K562 (cell line): ENCODE measurements around the gene UCN. TPM values are rescaled to one million over a fixed set of nuclear protein-coding genes. Genes with fewer than 3 reads are reported as not detected.
A peak's percentile ranks its signal among the peaks of the same experiment; 100 is the strongest.

Experiments
- ATAC-seq: fragments of 200-7000 bp; cut with Tn5 transposase; 3 replicates; pipeline ENCODE4 v1.9.1; 2020; ENCODE audit warnings: moderate library complexity
- BruUV-seq: library from RNA; stranded (reverse); fragments of 400-500 nt; replicated peaks from 2 replicates; lab custom pipeline; 2021; lab: Mats Ljungman, UMichigan
- CTCF ChIA-PET: fragments of 300-600 bp; formaldehyde crosslinking; extraction: SDS; loops from one replicate; lab custom pipeline; 2021; ENCODE audit warnings: low intra/inter-chr PET ratio; lab: Yijun Ruan, JAX
- POLR2A ChIA-PET: fragments of 300-600, 350-650 bp; sonication (Branson Sonifier 250); formaldehyde crosslinking; extraction: SDS; loops from one replicate; lab custom pipeline; 2021; ENCODE audit warnings: antibody characterized with exemption, inconsistent platforms; lab: Yijun Ruan, JAX
- DNase-seq, 4 experiments: peaks; one replicate each; pipeline versions ENCODE4 v3.0.0 to v3.0.0-alpha.2; 2011 to 2018; ENCODE audit warnings: low spot score in 3 of 4, mixed read lengths in 3 of 4; ENCODE audit errors: extremely low read depth in 1 of 4
- FAIRE-seq: peaks from 2 replicates; lab custom pipeline; 2011; peaks lifted over from hg19 to GRCh38; lab: Jason Lieb, UNC
- H2AFZ ChIP-seq: 2 replicates; pipeline ENCODE4 v1.6.0; 2011; ENCODE audit warnings: low read depth, low read length, control low read depth, inconsistent platforms
- H3K27ac ChIP-seq: fragments of 200-600 bp; 3 replicates; pipeline ENCODE4 v1.8.0; 2011; ENCODE audit warnings: low read depth, mild to moderate bottlenecking, control low read depth, inconsistent platforms, low read length, moderate library complexity, mixed read lengths; ENCODE audit errors: extremely low read depth
- H3K27me3 ChIP-seq, 2 experiments: fragments of 300-600 bp in 1 of 2; 2 replicates in 1 of 2; 3 replicates in 1 of 2; pipeline versions ENCODE4 v1.6.0 to v1.8.0; 2011; ENCODE audit warnings: inconsistent platforms in 2 of 2, low read length in 2 of 2, mild to moderate bottlenecking in 1 of 2, mixed read lengths in 1 of 2, moderate library complexity in 1 of 2; ENCODE audit not compliant: control insufficient read depth in 2 of 2, insufficient read depth in 2 of 2
- H3K36me3 ChIP-seq: fragments of 300-600 bp; 3 replicates; pipeline ENCODE4 v1.8.0; 2011; ENCODE audit warnings: mild to moderate bottlenecking, low read length, inconsistent platforms; ENCODE audit not compliant: control insufficient read depth, insufficient read depth
- H3K4me1 ChIP-seq, 2 experiments: fragments of 200-600 bp in 1 of 2; replicated peaks in 1 of 2; 2 replicates in 1 of 2; 3 replicates in 1 of 2; pipeline versions ENCODE4 v1.5.1 to v1.8.0; 2011; ENCODE audit warnings: inconsistent platforms in 2 of 2, low read length in 2 of 2, mild to moderate bottlenecking in 1 of 2, mixed read lengths in 1 of 2, moderate library complexity in 1 of 2; ENCODE audit not compliant: control insufficient read depth in 2 of 2, insufficient read depth in 2 of 2
- H3K4me2 ChIP-seq: 2 replicates; pipeline ENCODE4 v1.6.1; 2011; ENCODE audit warnings: low read length, control low read depth, inconsistent platforms, mixed read lengths; ENCODE audit not compliant: insufficient read depth
- H3K4me3 ChIP-seq: fragments of 200-600 bp; sonication (generic), shearing (Covaris generic); 2 replicates; pipeline ENCODE4 v1.5.1; 2016; ENCODE audit warnings: control low read depth, inconsistent platforms
- H3K79me2 ChIP-seq: fragments of 200-600 bp; 3 replicates; pipeline ENCODE4 v1.8.0; 2011; ENCODE audit warnings: low read length, inconsistent platforms; ENCODE audit not compliant: control insufficient read depth, insufficient read depth
- H3K9ac ChIP-seq, 2 experiments: 2 replicates each; pipeline versions ENCODE4 v1.6.0 to v1.6.1; 2011; ENCODE audit warnings: low read depth in 2 of 2, low read length in 2 of 2, control low read depth in 1 of 2, inconsistent platforms in 1 of 2, mild to moderate bottlenecking in 1 of 2, mixed read lengths in 1 of 2; ENCODE audit not compliant: insufficient read depth in 1 of 2
- H3K9me1 ChIP-seq: one replicate; pipeline ENCODE4 v1.6.0; 2011; ENCODE audit warnings: inconsistent platforms, mild to moderate bottlenecking, low read length, moderate library complexity; ENCODE audit not compliant: control insufficient read depth, insufficient read depth
- H3K9me3 ChIP-seq: replicated peaks from 2 replicates; pipeline ENCODE4 v1.5.1; 2011; ENCODE audit warnings: low read depth, low read length, inconsistent platforms; ENCODE audit not compliant: control insufficient read depth, insufficient read depth
- H4K20me1 ChIP-seq: replicated peaks from 2 replicates; pipeline ENCODE4 v1.6.1; 2011; ENCODE audit warnings: low read length, inconsistent platforms, mixed read lengths; ENCODE audit not compliant: control insufficient read depth, insufficient read depth
- NFE2 ChIP-seq: IDR thresholded peaks from 2 replicates; pipeline ENCODE4 v1.6.1; 2014; ENCODE audit warnings: antibody characterized with exemption, low read depth
- POLR2G ChIP-seq: fragments of 200-400 bp; formaldehyde crosslinking; IDR thresholded peaks from 2 replicates; pipeline ENCODE4 v1.6.1; 2017; ENCODE audit warnings: low read depth, mild to moderate bottlenecking, antibody characterized with exemption, low read length, moderate library complexity
- RBM25 ChIP-seq: fragments of 200-400 bp; formaldehyde crosslinking; IDR thresholded peaks from 2 replicates; pipeline ENCODE4 v1.6.1; 2018; ENCODE audit warnings: low read length, low read depth, moderate library complexity; ENCODE audit not compliant: severe bottlenecking
- RNF2 ChIP-seq: sonication (generic); IDR thresholded peaks from 2 replicates; pipeline ENCODE4 v1.6.1; 2016
- ZNF408 ChIP-seq: fragments of 250-450 bp; sonication (Bioruptor Pico); IDR thresholded peaks from 2 replicates; pipeline ENCODE4 v1.4.0; 2020; ENCODE audit warnings: low read depth, mild to moderate bottlenecking, moderate library complexity
- WGBS: fragments of 100-300 bp; shearing (Covaris generic); methylation state at CpG from one replicate; pipeline ENCODE4 v1.1.6; 2016; ENCODE audit warnings: low coverage, mixed read lengths; ENCODE audit not compliant: insufficient coverage; ENCODE audit errors: missing lambda C conversion rate; 5-methylcytosine and 5-hydroxymethylcytosine counted together
- in situ Hi-C: fragments of 300-500 bp; cut with MboI; formaldehyde crosslinking; loops from 4 replicates; pipeline ENCODE4 v1.15.0; 2018; ENCODE audit warnings: inconsistent platforms, mixed read lengths
- intact Hi-C: fragments of 100-400 bp; cut with micrococcal nuclease; formaldehyde crosslinking; loops from 2 replicates; pipeline ENCODE4 v1.14.2; 2022
- polyA plus RNA-seq, 8 experiments: library from polyadenylated mRNA; depleted of rRNA in 4 of 8; stranded (reverse) in 5 of 8; unstranded in 3 of 8; fragments of >200 nt; fragmentation: Nextera tagmentation in 2 of 8; fragmentation: Illumina TruSeq in 1 of 8; extraction: Ambion mirVana in 2 of 8; extraction: Trizol in 1 of 8; gene quantifications; 2 replicates each; pipeline versions ENCODE4 v1.2.1 to v1.2.3, GENCODE V29; 2011 to 2014; ENCODE audit warnings: inconsistent platforms in 1 of 8, missing spikeins in 1 of 8
- total RNA-seq, 7 experiments: library from RNA; depleted of rRNA in 6 of 7; stranded (reverse); fragments of >200 nt in 6 of 7; fragmentation: Illumina TruSeq in 2 of 7; extraction: Trizol in 2 of 7; gene quantifications; 2 replicates each; pipeline versions ENCODE4 v1.2.1 to v1.2.3, GENCODE V29; 2011 to 2021; ENCODE audit warnings: low replicate concordance in 1 of 7

Gene UCN
- total and polyA plus RNA-seq, 9 of the 15 experiments (the other 6 are each of a cell fraction or from before 2014, with no cell fraction given): 0.10 to 2.7 (median 0.43) TPM

GRCh38 chr2:27306573-27307286 is 1.5 kb downstream of the UCN start:
- Histone ChIP-seq H3K4me2 (no peak overlapping the region), H3K9ac (no peak overlapping the region), H2AFZ (no peak overlapping the region), H3K79me2 (no peaks in the 10 kb centered on the region), H3K9me1 (no peaks in the 10 kb centered on the region), H3K36me3 (peaks cover 20% of the 10 kb centered on the region; the same call in 2 of the 3 replicates), H4K20me1 (no peaks in the 10 kb centered on the region), H3K9me3 (no peaks in the 10 kb centered on the region), H3K27ac (no peak overlapping the region), H3K4me3 (no peak overlapping the region), H3K4me1 (peaks cover 0 to 8% of the 10 kb centered on the region in 2 experiments; a peak in 2 of 5 replicates), H3K27me3 (no peaks in the 10 kb centered on the region)
- in situ Hi-C loops: no loop called here
- WGBS: 93% methylated on average over 17 of the region's 51 CpGs
- no TSS peak for BruUV-seq
- DNase-seq (no peak), ATAC-seq (no peak), FAIRE-seq (no peak)
- ChIA-PET CTCF (no interaction called here), POLR2A (interaction anchor here (1.0 kb wide), 1 partner anchor 179 kb away, joined by 3 read pairs; no protein-coding TSS in a partner anchor)
- TF ChIP-seq NFE2 (no peak), RBM25 (no peak), ZNF408 (CRISPR knock-in tag) (no peak), RNF2 (no peak), POLR2G (peak; percentile 36; the same call in 1 of the 2 replicates)
- intact Hi-C loops: no loop called here
